A673 (cell line): ENCODE measurements around the gene POM121L2. TPM values are rescaled to one million over a fixed set of nuclear protein-coding genes. Genes with fewer than 3 reads are reported as not detected.

Experiments used
- BruUV-seq: library from RNA; stranded (reverse); fragments of 400-500 nt; replicated peaks from 2 replicates; lab custom pipeline; 2021; lab: Mats Ljungman, UMichigan
- CTCF ChIA-PET: fragments of 300-600 bp; sonication (Branson Sonifier 250); formaldehyde crosslinking; loops from one replicate; lab custom pipeline; 2022; ENCODE audit warnings: antibody characterized with exemption; lab: Charles Lee
- POLR2A ChIA-PET: fragments of 300-600 bp; sonication (Branson Sonifier 250); formaldehyde crosslinking; loops from one replicate; lab custom pipeline; 2022; ENCODE audit warnings: antibody characterized with exemption; ENCODE audit not compliant: low non-redundant PET; lab: Charles Lee
- DNase-seq: peaks from one replicate; pipeline ENCODE4 v3.0.0-alpha.2; 2015; ENCODE audit warnings: low spot score
- H3K27ac ChIP-seq: fragments of 200-600 bp; sonication (generic); 2 replicates; pipeline ENCODE4 v1.5.1; 2016; ENCODE audit warnings: mixed run types, low read depth, mild to moderate bottlenecking, mixed read lengths, antibody characterized with exemption, low read length; ENCODE audit not compliant: poor library complexity, severe bottlenecking
- H3K27me3 ChIP-seq: fragments of 200-600 bp; sonication (generic); replicated peaks from 2 replicates; pipeline ENCODE4 v1.6.1; 2017; ENCODE audit warnings: mixed run types, low read depth, mild to moderate bottlenecking, mixed read lengths, antibody characterized with exemption, low read length; ENCODE audit not compliant: insufficient read depth, poor library complexity
- H3K36me3 ChIP-seq: fragments of 200-600 bp; sonication (generic); 2 replicates; pipeline ENCODE4 v1.6.1; 2016; ENCODE audit warnings: mixed run types, mild to moderate bottlenecking, mixed read lengths, antibody characterized with exemption, low read length; ENCODE audit not compliant: insufficient read depth, poor library complexity, severe bottlenecking
- H3K4me1 ChIP-seq: fragments of 200-600 bp; sonication (generic); 2 replicates; pipeline ENCODE4 v1.6.1; 2017; ENCODE audit warnings: mixed run types, mild to moderate bottlenecking, mixed read lengths, antibody characterized with exemption, low read length; ENCODE audit not compliant: insufficient read depth, poor library complexity, severe bottlenecking
- H3K4me3 ChIP-seq: fragments of 200-600 bp; sonication (generic); 2 replicates; pipeline ENCODE4 v1.5.1; 2016; ENCODE audit warnings: low read depth, mixed run types, mild to moderate bottlenecking, mixed read lengths, low read length; ENCODE audit not compliant: poor library complexity, severe bottlenecking
- H3K9me3 ChIP-seq: fragments of 200-600 bp; sonication (generic); 2 replicates; pipeline ENCODE4 v1.6.1; 2016; ENCODE audit warnings: mixed run types, low read depth, mild to moderate bottlenecking, mixed read lengths, antibody characterized with exemption, low read length; ENCODE audit not compliant: poor library complexity, severe bottlenecking
- CTCF ChIP-seq: fragments of 300-800, 200-600 bp; sonication (generic); conservative IDR thresholded peaks from 2 replicates; pipeline ENCODE4 v1.5.1; 2017; ENCODE audit warnings: low read depth, mild to moderate bottlenecking, antibody characterized with exemption, low read length, moderate library complexity, mixed read lengths
- EZH2 ChIP-seq: fragments of 200-600 bp; sonication (generic); IDR thresholded peaks from 2 replicates; pipeline ENCODE4 v1.6.1; 2017; ENCODE audit warnings: borderline replicate concordance, low read depth, mild to moderate bottlenecking, mixed read lengths, antibody characterized with exemption, low read length; ENCODE audit not compliant: poor library complexity, severe bottlenecking
- intact Hi-C: fragments of 100-400 bp; cut with micrococcal nuclease; formaldehyde crosslinking; loops from one replicate; pipeline ENCODE4 v1.10.0; 2022; ENCODE audit not compliant: unreplicated experiment
- total RNA-seq: library from RNA; stranded (reverse); gene quantifications from 2 replicates; pipeline ENCODE4 v1.2.3, GENCODE V29; 2021

The POM121L2 gene
- total RNA-seq, 1 experiment from 2014 or later: not detected

- Histone ChIP-seq H3K9me3 (no peaks in the 10 kb centered on the region), H3K4me3 (peak overlapping the region; percentile 54), H3K27ac (peak overlapping the region; percentile 10), H3K36me3 (no peaks in the 10 kb centered on the region), H3K27me3 (no peaks in the 10 kb centered on the region), H3K4me1 (peaks cover 6% of the 10 kb centered on the region)
- intact Hi-C loops: no loop called here
- ChIA-PET POLR2A (no interaction called here), CTCF (interaction anchor here (0.7 kb wide), 1 partner anchor 413 kb away, joined by 4 read pairs; no protein-coding TSS in a partner anchor)
- no peak for TF ChIP-seq CTCF
- TF ChIP-seq EZH2: no peak
- DNase-seq: peak; percentile 67
- BruUV-seq: no TSS peak
Observed at GRCh38 chr6:27280540-27281000, 31.5 kb downstream of the POM121L2 start.

- TF ChIP-seq CTCF (no peak), EZH2 (no peak)
- Histone ChIP-seq H3K27ac (peak overlapping the region; percentile 26), H3K36me3 (no peaks in the 10 kb centered on the region), H3K27me3 (no peaks in the 10 kb centered on the region), H3K9me3 (no peaks in the 10 kb centered on the region), H3K4me3 (peak overlapping the region; percentile 54), H3K4me1 (peaks cover 6% of the 10 kb centered on the region)
- peak; percentile 82 for DNase-seq
- ChIA-PET POLR2A (interaction anchor here (0.6 kb wide), 1 partner anchor 80 kb away, joined by 3 read pairs; no protein-coding TSS in a partner anchor), CTCF (no interaction called here)
- BruUV-seq: no TSS peak
- intact Hi-C loops: no loop called here
Observed at GRCh38 chr6:27280064-27280539, 32.0 kb downstream of the POM121L2 start.

- H3K4me1 ChIP-seq: peaks cover 6% of the 10 kb centered on the region
- no peaks in the 10 kb centered on the region for H3K9me3 ChIP-seq
- intact Hi-C loops: loop anchor here (5.0 kb wide), 1 partner anchor 92 kb away; no protein-coding TSS in a partner anchor
- CTCF ChIA-PET: no interaction called here
- POLR2A ChIA-PET: interaction anchor here (0.6 kb wide), 1 partner anchor 81 kb away, joined by 3 read pairs; no protein-coding TSS in a partner anchor
- BruUV-seq: no TSS peak
- H3K27me3 ChIP-seq: no peaks in the 10 kb centered on the region
- H3K27ac ChIP-seq: peak overlapping the region; percentile 26
- TF ChIP-seq EZH2: no peak
- TF ChIP-seq CTCF: no peak
- peak overlapping the region; percentile 54 for H3K4me3 ChIP-seq
- H3K36me3 ChIP-seq: no peaks in the 10 kb centered on the region
- DNase-seq: no peak
Observed at GRCh38 chr6:27279513-27280063, 32.5 kb downstream of the POM121L2 start.
